OCI-LY3 (cell line): ENCODE data around the gene AASDH.

Experiments
- EZH2phosphoT487 ChIP-seq: fragments of 200-600 bp; shearing (Covaris generic); IDR thresholded peaks from 2 replicates; pipeline ENCODE4 v1.6.1; 2018; ENCODE audit warnings: antibody characterized with exemption, mixed run types, low read depth
- TF ChIP-seq, protein P1 (sequence below): fragments of 200-600, 300-600 bp; sonication (generic); IDR thresholded peaks from 2 replicates; pipeline ENCODE4 v1.5.1; 2014; ENCODE audit warnings: antibody characterized with exemption, low read length, low read depth

DNA sequence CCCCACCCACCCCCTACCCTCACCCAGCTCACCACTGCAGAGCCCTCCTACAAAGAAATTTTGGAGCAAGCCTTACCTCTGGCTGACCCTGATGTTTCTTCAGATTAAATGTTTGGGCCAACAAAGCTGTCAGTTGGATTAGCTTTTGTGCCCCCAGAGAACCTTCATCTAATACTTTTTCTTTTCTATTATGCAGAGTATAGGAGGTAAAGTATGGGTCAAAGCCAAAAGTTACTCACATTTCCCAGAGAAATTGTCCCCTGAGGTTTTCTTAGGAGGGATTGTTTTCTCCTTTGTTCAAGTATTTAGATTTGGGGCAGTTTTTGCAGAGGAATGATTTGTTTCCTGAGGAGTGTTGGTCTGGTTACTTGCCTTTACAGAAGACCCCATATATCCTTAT is 69.5 kb downstream of the AASDH start:
- no peak for TF ChIP-seq EZH2phosphoT487
- TF ChIP-seq, protein P1, sequence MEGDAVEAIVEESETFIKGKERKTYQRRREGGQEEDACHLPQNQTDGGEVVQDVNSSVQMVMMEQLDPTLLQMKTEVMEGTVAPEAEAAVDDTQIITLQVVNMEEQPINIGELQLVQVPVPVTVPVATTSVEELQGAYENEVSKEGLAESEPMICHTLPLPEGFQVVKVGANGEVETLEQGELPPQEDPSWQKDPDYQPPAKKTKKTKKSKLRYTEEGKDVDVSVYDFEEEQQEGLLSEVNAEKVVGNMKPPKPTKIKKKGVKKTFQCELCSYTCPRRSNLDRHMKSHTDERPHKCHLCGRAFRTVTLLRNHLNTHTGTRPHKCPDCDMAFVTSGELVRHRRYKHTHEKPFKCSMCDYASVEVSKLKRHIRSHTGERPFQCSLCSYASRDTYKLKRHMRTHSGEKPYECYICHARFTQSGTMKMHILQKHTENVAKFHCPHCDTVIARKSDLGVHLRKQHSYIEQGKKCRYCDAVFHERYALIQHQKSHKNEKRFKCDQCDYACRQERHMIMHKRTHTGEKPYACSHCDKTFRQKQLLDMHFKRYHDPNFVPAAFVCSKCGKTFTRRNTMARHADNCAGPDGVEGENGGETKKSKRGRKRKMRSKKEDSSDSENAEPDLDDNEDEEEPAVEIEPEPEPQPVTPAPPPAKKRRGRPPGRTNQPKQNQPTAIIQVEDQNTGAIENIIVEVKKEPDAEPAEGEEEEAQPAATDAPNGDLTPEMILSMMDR: no peak
